Fibroblast of skin of right biceps (primary cell): ENCODE results near the gene TMEM235.
"Not testable (repeated sequence)": the region's sequence is repeated elsewhere in the genome, so short reads cannot be mapped to it uniquely, and the experiment has no call there.

Source experiments
- DNase-seq: peaks from one replicate; pipeline ENCODE4 v3.0.0-alpha.2; 2013

Gene TMEM235

DNA sequence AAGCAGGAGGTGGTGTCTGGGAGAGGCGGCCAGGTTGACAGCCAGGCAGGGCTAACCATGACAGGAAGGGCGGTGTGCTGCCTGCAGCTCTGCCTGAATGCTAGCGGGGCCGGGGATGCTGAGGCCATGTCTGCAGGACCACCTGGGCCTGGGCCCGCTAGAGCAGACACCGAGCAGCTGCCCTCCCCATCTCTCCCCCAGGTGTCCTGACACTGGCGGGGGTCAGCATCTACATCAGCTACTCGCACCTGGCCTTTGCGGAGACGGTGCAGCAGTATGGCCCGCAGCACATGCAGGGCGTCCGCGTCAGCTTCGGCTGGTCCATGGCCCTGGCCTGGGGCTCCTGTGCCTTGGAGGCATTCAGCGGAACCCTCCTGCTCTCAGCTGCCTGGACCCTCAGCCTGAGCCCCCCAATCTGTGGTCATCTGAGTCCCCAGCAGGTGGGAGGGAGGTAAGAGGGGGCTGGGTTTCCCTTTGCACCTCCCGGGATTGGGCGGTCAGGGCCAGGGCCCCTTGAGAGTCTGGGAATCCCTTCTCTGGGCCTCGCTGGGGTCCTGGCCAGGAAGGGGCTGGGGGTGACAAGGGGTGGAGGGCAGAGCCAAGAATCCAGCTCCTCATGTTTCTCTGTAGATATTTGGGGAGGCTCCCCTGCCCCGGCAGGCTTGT lies 7.5 kb downstream of the TMEM235 start:
- no peak for DNase-seq

- no peak for DNase-seq
Observed at GRCh38 chr17:78239489-78239931, 8.1 kb downstream of the TMEM235 start.

- no peak for DNase-seq
Observed at GRCh38 chr17:78240012-78240655, 8.7 kb downstream of the TMEM235 start.

DNA sequence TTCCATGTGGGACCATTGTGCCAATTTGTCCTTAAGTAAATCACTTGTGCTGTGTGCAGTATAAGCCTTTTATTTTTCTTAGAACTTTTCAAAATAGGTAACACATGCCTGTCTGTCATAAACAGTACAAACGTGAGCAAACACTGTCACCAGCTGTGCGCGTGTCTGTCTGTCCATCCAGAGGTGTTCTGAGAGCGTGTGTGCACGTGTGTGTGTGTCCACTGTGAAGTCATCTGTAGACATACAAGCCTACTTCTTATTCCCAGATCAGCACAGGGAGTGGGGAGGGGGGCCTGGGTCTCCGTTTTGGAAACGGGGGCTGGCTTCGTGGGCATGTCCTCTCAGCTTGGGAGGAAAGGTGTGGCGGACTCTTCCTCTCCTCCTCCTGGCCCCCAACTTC lies 9.4 kb downstream of the TMEM235 start:
- no peak for DNase-seq

GRCh38 chr17:78241277-78242023 lies 10.0 kb downstream of the TMEM235 start:
- DNase-seq: peak; percentile 59

DNA sequence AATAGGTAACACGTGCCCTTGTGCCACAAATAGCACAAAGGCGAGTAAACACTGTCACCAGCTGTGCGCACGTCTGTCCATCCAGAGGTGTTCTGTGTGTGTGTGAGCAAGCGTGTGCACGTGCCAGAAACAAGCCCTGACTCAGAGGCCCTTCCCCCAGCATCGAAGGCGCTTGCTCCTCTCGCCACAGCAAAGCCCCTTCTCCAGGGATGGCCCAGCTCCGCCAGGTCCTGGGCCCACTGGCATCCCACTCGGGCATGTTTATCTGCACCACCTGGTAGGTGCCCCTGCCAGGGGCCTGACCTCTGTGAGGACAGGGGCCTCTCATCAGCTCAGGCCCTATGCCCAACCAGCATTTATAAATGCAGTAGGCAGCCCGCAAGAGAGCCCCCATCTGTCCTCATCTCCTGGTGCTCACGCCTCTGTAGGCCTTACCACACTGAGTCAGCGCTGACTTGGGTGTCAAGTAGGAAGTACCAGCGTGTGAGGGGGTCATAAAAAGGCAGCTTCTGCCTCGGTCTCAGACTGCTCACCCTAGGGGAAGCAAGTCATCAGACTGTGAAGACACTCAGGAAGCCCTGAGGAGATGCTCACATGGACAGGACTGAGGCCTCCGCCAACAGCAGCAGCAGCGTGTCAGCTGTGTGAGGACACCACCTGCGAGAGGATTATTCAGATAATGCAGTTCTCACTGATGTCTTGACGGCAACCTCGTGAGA lies 10.8 kb downstream of the TMEM235 start:
- peak; percentile 64 for DNase-seq

DNA sequence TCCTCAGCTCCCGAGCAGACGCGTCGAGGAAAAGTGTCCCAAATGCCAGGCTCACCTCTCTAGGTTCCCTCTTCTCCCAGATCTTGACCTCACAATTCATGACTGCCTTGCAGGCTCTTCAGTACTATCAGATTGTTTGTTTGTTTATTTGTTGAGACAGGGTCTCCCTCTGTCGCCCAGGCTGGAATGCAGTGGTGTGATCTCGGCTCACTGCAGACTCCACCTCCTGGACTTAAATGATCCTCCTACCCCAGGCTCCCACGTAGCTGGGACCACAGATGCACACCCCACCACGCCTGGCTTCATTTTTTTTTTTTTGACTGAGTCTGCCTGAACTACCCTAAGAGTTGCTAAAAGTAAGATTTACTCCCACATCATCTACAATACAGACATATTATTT lies 15.9 kb downstream of the TMEM235 start:
- DNase-seq: no peak

- DNase-seq: no peak
Observed at GRCh38 chr17:78248051-78248914, 16.9 kb downstream of the TMEM235 start.

GRCh38 chr17:78249074-78249817 lies 17.8 kb downstream of the TMEM235 start:
- DNase-seq: no peak

DNA sequence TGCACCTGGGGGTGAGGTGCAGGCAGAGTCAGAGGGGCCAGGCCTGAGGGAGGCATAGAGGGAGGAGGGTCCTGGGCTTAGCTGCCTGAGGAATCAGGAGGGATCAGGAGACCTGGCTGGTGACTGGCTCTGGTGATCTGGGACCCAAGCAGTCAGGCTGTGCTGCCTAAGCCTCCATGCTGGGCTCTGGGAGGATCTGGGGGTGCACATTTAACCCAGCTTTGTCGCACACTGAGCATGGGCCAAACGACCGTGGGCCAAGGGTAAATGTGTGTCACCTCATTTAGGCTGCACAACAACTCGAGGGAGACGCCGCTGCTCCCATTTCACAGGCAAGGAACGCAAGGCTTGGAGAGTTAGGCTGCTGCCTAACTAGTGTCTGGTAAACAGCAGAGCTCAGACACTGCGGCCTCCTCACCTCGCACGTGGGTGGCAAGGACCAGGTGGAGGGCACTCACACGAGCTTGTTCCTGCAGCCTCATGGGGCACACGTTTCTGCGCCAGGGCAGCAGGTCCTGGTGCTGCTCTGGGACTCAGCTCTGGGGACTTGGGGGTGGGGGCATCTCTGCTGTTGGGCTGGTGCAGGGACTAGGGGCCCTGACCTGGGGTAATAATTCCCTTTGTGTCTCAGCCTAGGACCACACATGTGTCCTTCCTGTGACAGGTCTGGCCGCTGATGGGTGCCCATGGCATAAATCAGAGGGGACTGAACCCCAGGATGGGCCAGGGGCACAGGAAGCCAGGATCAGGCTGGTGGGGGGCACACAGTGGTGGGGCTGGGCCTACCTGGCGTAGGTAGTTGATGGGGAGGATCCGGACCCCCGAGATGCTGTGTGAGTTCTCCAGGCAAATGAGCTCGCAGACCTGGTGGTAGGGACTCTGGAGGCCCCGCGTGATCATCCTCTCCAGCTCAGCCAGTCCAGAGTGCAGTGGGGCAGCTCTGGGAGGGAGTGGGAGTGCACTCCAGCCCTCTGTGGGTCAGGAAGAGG lies 18.7 kb downstream of the TMEM235 start:
- no peak for DNase-seq

- peak; percentile 81 for DNase-seq
Observed at GRCh38 chr17:78250891-78251772, 19.7 kb downstream of the TMEM235 start.

- no peak for DNase-seq
Observed at GRCh38 chr17:78251773-78252103, 20.3 kb downstream of the TMEM235 start.

DNA sequence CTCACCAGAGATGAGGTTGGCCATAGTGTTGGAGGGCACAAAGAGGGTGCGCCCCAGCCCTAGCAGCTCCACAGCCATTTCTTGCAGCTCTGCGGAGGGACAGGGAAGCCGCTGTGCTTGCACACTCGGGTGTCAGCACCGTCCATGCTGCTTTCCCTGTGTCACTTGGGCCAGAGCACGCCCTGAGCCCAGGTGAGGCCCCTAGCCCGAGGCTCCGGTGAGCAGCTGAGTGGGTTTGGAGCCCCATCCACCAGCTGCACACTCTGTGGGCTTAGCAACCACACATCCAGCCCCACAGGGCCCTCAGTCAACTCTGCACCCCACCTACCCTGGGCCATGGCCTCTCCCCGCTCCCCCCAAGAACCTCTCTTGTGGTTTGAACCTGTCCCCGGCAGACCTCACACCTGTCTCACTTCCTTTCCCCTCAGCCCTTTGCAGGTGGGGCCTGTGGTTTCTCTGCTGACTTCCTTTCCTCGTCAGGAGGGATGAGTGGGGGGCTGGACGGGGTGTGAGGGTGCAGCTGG lies 20.7 kb downstream of the TMEM235 start:
- DNase-seq: no peak

- DNase-seq: no peak
Observed at GRCh38 chr17:78252701-78253635, 21.5 kb downstream of the TMEM235 start.

DNA sequence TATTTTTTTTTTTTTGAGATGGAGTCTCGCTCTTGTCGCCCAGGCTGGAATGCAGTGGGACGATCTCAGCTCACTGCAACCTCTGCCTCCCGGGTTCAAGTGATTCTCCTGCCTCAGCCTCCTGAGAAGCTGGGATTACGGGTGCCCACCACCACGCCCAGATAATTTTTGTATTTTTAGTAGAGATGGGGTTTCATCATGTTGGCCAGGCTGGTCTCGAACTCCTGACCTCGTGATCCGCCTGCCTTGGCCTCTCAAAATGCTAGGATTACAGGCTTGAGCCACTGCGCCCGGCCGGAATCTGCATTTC lies 22.2 kb downstream of the TMEM235 start:
- not testable (repeated sequence) for DNase-seq

DNA sequence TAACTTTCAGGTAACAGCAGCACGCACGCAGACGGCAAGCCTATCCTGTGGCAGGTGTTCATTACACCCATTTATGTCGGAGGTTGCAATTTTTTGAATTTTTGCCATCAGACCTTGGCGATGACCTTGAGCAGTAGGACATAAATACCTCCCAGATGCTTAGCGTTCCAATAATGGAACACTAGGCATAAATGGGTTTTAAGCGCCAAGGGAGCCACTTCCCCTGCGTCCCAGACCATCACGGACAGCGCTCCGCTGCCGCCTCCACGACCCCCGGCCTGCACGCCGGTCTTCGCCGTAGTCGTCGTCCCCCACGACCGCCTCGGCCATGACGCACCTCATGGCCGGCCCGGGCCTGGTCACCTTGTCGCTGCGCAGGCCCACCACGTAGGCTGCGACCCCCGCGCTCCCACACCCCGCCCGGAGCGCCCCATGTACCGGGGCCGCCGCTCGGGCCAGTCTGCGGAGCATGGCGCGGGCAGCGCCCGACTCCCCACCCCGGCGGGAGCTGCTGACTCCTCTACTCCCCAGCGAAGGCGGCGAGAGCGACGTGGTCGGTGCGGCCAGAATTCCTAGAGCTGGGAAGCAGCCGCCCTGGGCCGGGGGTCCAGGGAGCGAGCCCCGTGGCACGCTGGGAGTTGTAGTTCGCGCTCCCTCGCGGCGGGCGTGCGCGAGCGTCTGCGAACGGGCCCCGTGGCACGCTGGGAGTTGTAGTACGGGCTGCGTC lies 22.7 kb downstream of the TMEM235 start:
- peak; percentile 83 for DNase-seq

GRCh38 chr17:78255029-78255656 lies 23.7 kb downstream of the TMEM235 start:
- DNase-seq: no peak
